ENCODE results near the gene ESRRG.
A peak's percentile ranks its signal among the peaks of the same experiment; 100 is the strongest.

The ESRRG gene

GRCh38 chr1:216723274-216723780 is at the start of gene ESRRG:
Gene ESRRG, minus strand, starts transcription at chr1:216723429. Its CDS starts 130 bp downstream, at chr1:216723299.
- FAIRE-seq (no peak), DNase-seq (ENCODE audit: low spot score) (peak; percentile 62)

GRCh38 chr1:216771922-216772321 is 48.7 kb upstream of the ESRRG start:
- DNase-seq (ENCODE audit: low spot score) (no peak), FAIRE-seq (no peak)

DNA sequence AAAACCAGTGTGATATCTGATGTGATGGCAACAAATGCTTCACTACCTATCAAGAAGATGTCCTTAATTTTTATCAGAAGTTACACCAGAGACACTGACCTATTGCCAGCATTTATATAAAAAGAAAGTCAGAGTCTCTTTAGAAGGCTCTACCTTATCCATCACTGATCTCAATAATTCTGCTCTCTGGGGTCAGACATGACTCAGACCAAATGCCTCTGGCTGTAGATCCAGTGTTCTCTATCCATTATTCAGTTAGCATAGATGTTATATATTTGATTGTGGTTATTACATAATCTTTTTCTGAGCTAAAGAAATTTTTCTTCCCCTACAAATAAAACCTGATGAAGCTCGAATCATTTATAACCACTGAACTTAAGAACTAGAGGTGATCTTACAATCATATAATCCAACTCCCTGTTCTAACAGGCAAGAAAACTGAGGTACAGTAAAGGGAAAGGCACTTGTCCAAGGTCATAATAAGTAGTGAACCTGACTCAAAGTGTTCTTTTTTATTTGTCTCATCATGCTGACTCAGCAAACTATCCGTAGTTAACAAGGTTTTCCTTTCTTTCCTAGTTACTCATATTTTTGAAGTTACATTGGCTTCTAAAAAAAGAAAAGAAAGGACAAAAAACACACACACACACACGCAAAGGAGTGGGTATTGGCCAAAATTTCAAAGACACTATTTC is 43.6 kb upstream of the ESRRG start:
- no peak for FAIRE-seq

DNA sequence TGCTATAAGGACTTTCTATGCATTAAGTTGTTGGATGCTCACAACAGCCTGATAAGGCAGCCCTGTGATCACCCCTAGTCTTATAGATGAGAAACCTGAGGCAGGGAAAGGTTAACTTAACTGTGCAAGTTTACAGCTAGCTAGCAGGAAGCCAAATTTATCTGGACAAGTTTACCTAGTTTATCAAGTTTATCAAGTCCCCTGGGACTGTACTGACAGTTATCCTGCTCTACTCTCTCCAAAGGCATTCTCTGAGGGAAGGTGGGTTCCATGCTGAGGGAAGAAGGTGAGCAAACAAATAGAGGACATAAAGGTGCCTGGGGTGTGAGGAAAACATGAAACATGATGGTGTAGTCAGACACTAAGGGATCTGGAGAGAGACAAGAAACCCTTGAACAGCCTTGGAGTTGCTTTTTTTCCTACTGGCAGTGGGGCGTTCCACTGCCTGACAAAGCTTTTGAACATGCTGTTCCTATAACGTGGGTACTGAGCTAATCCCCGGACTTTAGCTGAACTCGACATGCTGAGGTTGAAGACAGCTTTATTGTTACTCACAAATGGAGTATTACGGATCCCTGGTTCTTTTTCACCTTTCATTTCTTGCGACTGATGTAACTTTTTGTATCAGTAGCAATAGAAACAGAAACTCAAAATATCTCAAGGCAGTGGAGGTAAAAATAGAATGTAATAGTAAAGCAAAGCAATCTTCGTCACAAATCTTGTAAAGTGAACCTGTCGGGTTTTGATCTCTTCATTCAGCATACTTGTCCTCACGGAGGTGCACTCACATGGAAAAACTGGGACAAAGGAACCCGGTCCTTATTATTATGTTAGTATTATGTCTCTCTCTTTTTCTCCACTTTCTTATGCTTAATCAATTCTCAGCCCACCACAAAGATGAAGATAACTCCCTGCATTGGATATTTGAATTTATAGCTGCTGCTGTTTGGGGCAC is 42.4 kb upstream of the ESRRG start:
- FAIRE-seq, result no peak
- no peak for DNase-seq (ENCODE audit: low spot score)

More for the DNA sequence above, 43.6 kb upstream of the ESRRG start:
- DNase-seq (ENCODE audit: low spot score), result peak; percentile 5

DNA sequence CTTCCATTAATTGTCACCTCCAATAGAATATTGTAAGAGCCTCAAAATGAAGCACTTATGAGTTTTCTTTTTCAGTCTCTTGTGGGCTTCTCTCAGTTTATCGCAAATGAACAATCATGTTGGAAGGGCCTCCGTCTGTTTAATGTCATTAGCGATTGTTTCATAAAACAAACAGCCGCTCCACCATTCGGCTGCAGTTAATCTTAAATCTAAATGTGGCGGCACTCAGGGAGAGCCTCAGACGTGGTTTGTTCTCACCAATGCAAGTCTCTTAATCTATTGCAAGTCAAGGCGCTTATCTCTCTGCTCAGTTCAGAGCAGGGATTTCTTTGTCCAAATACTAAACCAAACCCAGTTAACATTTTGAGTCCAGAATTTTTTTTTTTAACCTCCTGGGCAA is 34.9 kb upstream of the ESRRG start:
- FAIRE-seq (no peak), DNase-seq (ENCODE audit: low spot score) (no peak)

GRCh38 chr1:216757110-216757509 is 33.9 kb upstream of the ESRRG start:
- DNase-seq (ENCODE audit: low spot score) (no peak), FAIRE-seq (no peak)

DNA sequence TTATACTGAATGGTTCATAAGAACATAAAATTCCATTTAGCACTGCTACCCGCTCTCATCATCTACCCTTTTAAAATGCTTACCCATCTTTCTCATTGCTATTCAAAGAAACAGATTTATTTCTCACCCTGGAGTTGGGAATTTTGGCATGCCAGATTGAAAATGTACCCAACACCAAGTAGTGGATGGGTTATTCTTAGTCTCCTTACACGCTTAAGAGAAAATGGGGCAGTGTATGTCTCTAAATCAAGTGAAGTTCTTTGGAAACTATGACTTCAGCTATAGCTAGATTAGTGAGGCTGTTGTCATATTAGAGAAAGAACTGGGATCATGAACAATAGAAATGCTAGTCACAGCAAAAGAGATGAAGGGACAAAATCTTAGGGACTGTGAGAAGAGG is 27.7 kb upstream of the ESRRG start:
- DNase-seq (ENCODE audit: low spot score) (no peak), FAIRE-seq (no peak)

DNA sequence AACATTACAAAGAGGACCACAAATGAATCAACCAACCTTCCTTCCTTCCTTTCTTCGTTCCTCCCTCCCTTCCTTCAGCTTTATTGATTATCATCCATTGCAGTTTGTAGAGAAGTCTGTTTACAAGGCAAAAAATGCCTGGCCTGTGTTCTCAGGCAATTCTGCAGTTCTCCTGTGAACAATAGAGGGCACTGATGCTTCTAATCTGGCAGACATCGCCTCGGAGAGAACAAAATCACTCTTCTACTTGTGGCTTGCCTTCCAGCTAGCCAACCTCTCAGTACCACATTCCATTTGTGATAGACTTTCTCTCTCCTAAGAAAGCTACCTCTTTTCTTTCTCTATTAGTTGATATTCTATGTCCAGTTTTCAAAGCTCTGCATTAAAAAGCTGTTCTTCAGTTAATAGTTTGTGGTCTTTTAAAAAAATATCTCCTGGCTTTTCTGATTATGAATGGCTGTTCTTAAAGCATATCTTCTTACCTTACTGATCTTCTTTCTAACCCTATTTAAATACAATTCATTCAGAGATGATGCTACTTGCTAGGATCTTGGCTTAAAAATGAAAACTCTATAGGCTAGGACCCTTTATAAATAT is 26.9 kb upstream of the ESRRG start:
- DNase-seq (ENCODE audit: low spot score) (peak; percentile 48), FAIRE-seq (no peak)

- DNase-seq (ENCODE audit: low spot score) (no peak), FAIRE-seq (no peak)
Observed at GRCh38 chr1:216749232-216749631, 26.0 kb upstream of the ESRRG start.

DNA sequence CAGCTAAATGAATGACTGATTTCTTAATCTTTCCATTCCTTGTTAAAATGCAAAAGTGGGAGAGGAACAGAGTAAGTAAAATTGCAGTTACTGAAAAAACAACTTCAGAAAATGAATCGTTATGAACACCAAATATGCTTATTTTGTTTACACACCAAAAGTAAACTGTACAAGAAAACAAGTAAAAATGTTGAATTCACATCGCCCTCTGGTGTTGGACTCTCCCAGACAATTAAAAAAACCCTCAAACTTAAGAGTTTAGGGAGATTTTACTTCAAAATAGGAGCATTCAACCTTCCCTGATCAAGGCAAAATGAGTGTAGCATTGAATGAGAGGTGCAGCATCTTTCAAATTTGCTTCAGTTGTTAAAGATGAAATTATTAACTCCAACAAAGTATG is 19.4 kb upstream of the ESRRG start:
- DNase-seq (ENCODE audit: low spot score) (no peak), FAIRE-seq (no peak)

DNA sequence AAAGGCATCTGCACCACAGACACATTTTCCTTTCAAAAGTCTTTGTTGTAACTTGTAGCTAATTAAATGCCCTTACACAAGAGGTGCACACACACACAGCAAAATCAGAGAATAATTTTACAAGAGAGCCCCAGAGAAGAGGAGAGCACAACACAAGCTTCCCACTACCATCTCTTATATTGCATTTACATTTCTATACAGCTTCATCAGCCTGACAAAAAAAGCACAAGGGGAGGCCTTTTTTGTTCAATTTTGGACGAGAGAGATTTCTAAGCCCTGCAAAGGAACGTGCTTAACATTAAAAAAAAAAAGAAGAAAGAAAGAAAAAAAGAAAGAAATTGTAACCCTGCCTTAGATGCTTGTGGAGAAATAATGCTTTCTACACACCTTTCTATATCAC is 17.1 kb upstream of the ESRRG start:
- DNase-seq (ENCODE audit: low spot score), result no peak
- no peak for FAIRE-seq

DNA sequence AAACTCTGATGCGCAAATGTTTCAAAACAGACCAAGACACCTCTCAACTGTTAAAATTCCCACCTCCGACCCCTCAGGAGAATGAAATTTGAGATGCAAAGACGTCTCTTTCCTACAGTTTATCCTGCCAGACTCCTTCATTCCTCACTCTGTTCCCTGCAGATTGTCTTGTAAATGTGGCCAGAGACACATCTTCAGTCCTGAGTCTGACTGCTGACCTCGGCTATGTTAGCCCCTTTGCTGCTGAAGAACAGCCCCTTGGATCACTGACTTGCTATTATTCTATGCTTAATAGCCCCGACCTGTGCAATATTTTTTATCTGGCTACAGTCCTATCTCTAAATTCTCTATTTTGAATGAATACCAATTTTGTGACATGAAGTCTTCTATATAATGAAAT is 16.6 kb upstream of the ESRRG start:
- DNase-seq (ENCODE audit: low spot score) (no peak), FAIRE-seq (no peak)

DNA sequence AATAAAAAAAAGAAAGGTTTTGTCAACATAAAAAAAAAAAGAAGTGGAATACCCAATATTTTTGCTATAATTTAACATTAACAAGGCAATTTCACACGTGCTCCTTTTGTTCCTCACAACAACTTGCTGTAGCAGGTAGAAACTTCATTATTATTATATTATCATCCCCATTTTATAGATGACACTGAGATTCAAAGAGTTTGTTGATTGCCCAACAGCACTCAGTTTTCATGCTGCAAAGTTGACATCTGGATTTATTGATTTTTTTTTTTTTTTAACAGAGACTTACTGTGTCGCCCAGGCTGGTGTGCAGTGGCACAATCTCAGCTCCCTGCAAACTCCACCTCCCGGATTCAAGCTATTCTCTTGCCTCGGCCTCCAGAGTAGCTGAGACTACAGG is 8.9 kb upstream of the ESRRG start:
- DNase-seq (ENCODE audit: low spot score) (no peak), FAIRE-seq (no peak)

- FAIRE-seq (no peak), DNase-seq (ENCODE audit: low spot score) (no peak)
Observed at GRCh38 chr1:216731562-216731961, 8.3 kb upstream of the ESRRG start.

GRCh38 chr1:216726435-216726834 is 3.2 kb upstream of the ESRRG start:
- no peak for DNase-seq (ENCODE audit: low spot score)
- FAIRE-seq, result no peak

- no peak for DNase-seq (ENCODE audit: low spot score)
Observed at GRCh38 chr1:216722821-216723220, 408 bp downstream of the ESRRG start.

DNA sequence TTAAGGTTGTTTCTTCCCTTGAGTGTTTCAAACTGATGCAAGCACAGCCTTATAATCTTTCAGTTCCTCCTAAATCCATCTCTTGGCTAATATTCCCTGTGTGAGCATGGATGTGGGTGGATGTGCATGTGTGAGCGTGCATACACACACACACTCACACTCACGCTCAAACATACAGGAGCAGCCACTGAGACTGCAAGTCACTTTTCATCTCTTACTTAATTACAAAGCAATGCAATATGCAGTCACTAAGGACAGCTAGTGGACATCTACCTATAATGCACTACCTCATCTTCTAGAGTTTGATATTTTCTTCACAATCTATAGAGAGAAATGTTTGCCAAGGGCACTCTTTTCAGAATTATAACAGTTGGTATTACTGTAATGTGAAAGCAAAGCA is 1.4 kb downstream of the ESRRG start:
- DNase-seq (ENCODE audit: low spot score) (no peak), FAIRE-seq (peak; percentile 20)

More at GRCh38 chr1:216722821-216723220, 408 bp downstream of the ESRRG start:
- FAIRE-seq, result no peak

- FAIRE-seq (no peak), DNase-seq (ENCODE audit: low spot score) (no peak)
Observed at GRCh38 chr1:216721062-216721461, 2.2 kb downstream of the ESRRG start.

DNA sequence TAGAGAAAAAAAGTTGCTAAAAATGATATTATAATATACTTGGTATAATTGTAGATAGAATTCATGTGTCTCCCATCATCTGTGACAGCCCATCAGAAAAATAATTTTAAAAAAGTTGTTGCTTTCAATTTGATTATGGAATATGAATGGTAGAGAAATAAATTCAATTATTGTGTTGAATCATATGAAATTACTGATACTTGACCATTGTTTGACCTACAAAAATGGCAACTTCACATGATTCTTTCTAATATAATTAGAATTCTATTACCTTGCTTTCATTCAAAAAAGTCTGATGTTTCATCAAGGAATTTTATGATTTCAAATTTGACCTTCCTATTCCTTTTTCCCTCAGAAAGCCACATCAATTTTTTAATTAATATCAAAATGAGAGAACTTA is 11.5 kb downstream of the ESRRG start:
- FAIRE-seq (no peak), DNase-seq (ENCODE audit: low spot score) (no peak)

GRCh38 chr1:216710598-216711333 is 12.5 kb downstream of the ESRRG start:
- FAIRE-seq (no peak), DNase-seq (ENCODE audit: low spot score) (no peak)

- DNase-seq (ENCODE audit: low spot score) (no peak), FAIRE-seq (no peak)
Observed at GRCh38 chr1:216710055-216710454, 13.2 kb downstream of the ESRRG start.

Measured in urothelium cell line (cell line).